Right cardiac atrium (tissue), 5 donors: Measurements from ENCODE around the gene FHIT. TPM values are rescaled to one million over a fixed set of nuclear protein-coding genes. Genes with fewer than 3 reads are reported as not detected.

Experiments used
- ATAC-seq, 2 donors: fragments of 200-7000 bp; cut with Tn5 transposase; one replicate each; pipeline versions ENCODE4 v1.8.0 to v1.9.1; 2020; ENCODE audit warnings: moderate library complexity in 2 of 2, mild to moderate bottlenecking in 1 of 2
- DNase-seq, 3 donors: peaks; one replicate each; pipeline ENCODE4 v3.0.0-alpha.2; 2020
- H3K27ac ChIP-seq: one replicate; pipeline ENCODE4 v1.5.1; 2013; ENCODE audit warnings: mild to moderate bottlenecking, low read length, control low read depth, moderate library complexity
- H3K27me3 ChIP-seq: one replicate; pipeline ENCODE4 v1.6.1; 2013; ENCODE audit not compliant: control insufficient read depth, insufficient read depth
- H3K4me1 ChIP-seq: one replicate; pipeline ENCODE4 v1.6.1; 2013; ENCODE audit warnings: low read length; ENCODE audit not compliant: control insufficient read depth, insufficient read depth
- H3K4me3 ChIP-seq: one replicate; pipeline ENCODE4 v1.5.1; 2013; ENCODE audit warnings: low read length, control low read depth
- H3K9me3 ChIP-seq: one replicate; pipeline ENCODE4 v1.6.1; 2013; ENCODE audit warnings: low read length; ENCODE audit not compliant: control insufficient read depth
- WGBS: extraction: QIAGEN DNeasy Blood & Tissue Kit; methylation state at CpG from one replicate; pipeline ENCODE4 v1.1.7; 2013; 5-methylcytosine and 5-hydroxymethylcytosine counted together
- intact Hi-C, 4 donors: fragments of 100-400 bp; cut with DNase I; formaldehyde crosslinking; loops; one replicate each; pipeline versions ENCODE4 v1.11.0 to v1.14.0; 2022 to 2023
- polyA plus RNA-seq: library from polyadenylated mRNA; stranded (reverse); fragments of 200-250 nt; gene quantifications from one replicate; pipeline ENCODE4 v1.2.3, GENCODE V29; 2013
- total RNA-seq, 4 donors: library from RNA; stranded (reverse); fragmentation: NEBNext Ultra II Directional; extraction: Animal tissue kit (Norgen Biotek cat#: 25700); gene quantifications; one replicate each; pipeline ENCODE4 v1.2.1, GENCODE V29; 2021
- donor health status: healthy with polysubstance abuse.
- donor health status: DM: no; HTN: yes; CAD: no.
- donor health status: DM: no; HTN: no; CAD: no.
- donor health status: DM: no; HTN: yes; CAD: no; lungs with severe emphysema.
- donor health status: DM: yes; HTN: yes; CAD: no.

The FHIT gene
- total and polyA plus RNA-seq, 5 donors, result 16.5 to 25.8 (median 21.4) TPM

DNA sequence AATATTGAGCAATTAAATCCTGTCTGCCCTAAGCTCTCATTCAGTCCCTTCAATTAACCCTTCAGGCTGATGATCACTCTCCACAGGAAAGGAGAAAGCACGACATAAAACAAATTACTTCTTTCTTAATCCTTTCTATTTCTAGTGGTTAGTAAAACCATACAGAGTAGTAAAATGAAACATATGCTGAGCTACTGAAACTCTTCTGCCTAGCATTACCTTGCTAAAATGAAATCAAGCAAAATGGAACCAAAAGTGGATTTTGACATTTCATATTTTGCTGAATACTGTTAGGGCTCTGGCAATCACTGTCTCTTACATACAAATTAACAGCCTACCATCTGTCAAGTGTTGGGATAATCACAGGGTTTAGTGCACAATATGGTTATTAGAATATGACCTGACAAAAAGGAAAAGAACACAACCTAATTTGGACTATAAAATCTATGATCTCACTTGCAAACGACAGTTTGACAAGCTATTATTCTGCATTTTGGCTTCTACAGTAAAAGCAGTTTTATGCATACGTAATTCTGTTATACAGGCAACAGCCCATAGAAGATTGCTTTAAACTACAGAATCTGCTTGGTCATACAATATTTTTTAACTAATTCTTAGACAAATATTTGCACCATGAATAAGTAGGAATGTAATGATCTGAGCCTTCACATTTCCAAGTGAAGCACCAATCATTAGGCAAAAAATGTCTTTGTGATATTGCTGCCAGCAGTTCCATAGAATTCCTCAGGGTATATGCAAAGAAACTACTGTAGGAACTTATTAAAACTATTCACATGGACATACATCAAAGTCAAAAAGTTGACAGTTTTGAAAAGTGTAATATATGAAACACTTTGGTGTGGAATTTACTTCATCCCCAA lies 105.0 kb downstream of the FHIT start:
- no peak overlapping the region for H3K27ac ChIP-seq
- intact Hi-C loops, result no loop called here
- H3K4me3 ChIP-seq, result no peak overlapping the region
- H3K27me3 ChIP-seq, result no peaks in the 10 kb centered on the region
- no peaks in the 10 kb centered on the region for H3K4me1 ChIP-seq
- no peaks in the 10 kb centered on the region for H3K9me3 ChIP-seq
- DNase-seq, result no peak
- WGBS, result 64% methylated on average over 3 of the region's 3 CpGs
- no peak for ATAC-seq

DNA sequence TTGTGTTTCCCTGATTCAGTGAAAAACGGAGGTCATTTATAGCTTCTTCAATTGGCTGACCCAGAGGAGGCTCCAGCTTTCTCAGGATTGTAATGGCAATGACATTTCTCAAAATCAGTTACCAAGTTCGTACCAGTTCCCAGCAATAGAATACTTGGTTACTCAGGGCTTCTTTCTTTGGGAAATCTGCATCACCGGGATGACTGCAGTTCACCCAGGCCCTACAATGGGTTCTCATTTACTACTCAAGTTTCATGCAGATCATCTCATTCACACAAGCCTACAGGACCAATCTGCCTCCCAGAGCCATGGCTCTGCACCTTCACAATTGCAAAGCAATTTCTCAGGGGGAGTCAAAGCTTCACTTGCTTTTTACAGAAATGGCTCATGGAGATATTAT lies 109.6 kb downstream of the FHIT start:
- H3K27me3 ChIP-seq, result no peaks in the 10 kb centered on the region
- DNase-seq (no peak), ATAC-seq (no peak)
- no peak overlapping the region for H3K27ac ChIP-seq
- no peak overlapping the region for H3K4me3 ChIP-seq
- H3K9me3 ChIP-seq, result no peaks in the 10 kb centered on the region
- no peaks in the 10 kb centered on the region for H3K4me1 ChIP-seq
- 55% methylated on average over 3 of the region's 3 CpGs for WGBS
- intact Hi-C loops, result no loop called here

DNA sequence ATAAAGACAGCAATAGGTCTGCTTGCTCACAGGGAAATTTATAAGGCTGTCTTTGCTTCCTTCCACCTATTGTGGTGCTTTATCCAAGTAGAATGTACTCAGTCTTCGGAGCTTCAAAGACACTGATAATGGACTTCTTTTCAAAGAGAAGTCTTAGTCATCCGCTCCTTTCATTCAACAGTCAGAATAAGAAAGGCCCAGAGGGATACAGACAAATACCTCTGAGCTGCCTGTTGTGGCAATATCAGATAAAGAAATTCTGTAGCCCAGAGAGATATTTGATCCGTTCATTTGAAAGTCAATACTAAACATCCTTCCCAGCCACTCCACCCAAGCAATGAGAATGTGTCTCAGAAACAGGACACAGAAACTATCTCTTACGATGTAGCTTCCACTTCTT lies 110.0 kb downstream of the FHIT start:
- intact Hi-C loops, result no loop called here
- no peak overlapping the region for H3K4me3 ChIP-seq
- ATAC-seq, result no peak
- no peaks in the 10 kb centered on the region for H3K9me3 ChIP-seq
- no peaks in the 10 kb centered on the region for H3K4me1 ChIP-seq
- no peaks in the 10 kb centered on the region for H3K27me3 ChIP-seq
- no peak for DNase-seq
- no peak overlapping the region for H3K27ac ChIP-seq
- WGBS, result 58% methylated on average over 4 of the region's 4 CpGs

DNA sequence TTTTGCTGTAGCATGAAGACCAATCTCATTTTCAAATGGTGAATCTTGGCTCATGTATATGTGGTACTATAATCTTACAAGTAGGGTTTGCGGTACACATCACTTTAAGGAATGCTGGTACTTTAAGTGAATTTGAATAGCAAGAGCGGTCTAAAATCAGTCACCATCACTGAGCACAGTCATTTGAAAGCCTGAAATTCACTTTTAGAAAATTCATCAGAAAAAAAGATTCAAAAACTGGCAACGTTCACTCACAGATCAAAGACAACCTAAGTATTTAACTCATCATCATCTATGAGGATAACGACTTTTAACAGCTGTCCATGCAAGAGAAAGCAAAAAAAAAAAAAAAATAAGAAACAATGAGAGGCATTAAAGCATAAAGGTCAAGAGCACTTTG lies 111.6 kb downstream of the FHIT start:
- 93% methylated on average over 4 of the region's 4 CpGs for WGBS
- intact Hi-C loops, result no loop called here
- no peaks in the 10 kb centered on the region for H3K27me3 ChIP-seq

DNA sequence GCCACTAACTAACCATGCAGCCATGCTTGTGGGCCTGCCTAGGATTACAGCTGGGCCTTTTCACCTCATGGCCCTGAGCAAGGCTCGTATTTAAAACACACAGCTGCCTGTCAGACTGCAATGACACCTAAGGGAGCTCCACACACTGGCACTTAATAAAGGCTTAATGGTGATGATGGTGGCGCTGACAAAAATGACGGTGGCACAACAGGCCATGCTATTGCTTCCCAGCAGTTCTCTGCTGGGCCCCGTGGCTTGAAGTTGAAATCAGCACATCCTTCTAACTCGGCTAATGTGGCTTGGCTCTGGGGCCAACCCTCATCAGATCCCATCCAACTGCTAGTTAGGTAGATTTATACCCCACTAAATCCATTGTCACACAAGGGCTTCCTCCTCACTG lies 112.9 kb downstream of the FHIT start:
- Histone ChIP-seq H3K27me3 (no peaks in the 10 kb centered on the region), H3K4me3 (no peak overlapping the region), H3K27ac (no peak overlapping the region), H3K4me1 (no peaks in the 10 kb centered on the region), H3K9me3 (no peaks in the 10 kb centered on the region)
- WGBS, result 88% methylated on average over 5 of the region's 5 CpGs
- intact Hi-C loops, result no loop called here
- DNase-seq, result no peak
- no peak for ATAC-seq

More for the DNA sequence above, 111.6 kb downstream of the FHIT start:
- Histone ChIP-seq H3K27ac (no peak overlapping the region), H3K4me1 (no peaks in the 10 kb centered on the region), H3K9me3 (no peaks in the 10 kb centered on the region), H3K4me3 (no peak overlapping the region)
- ATAC-seq (no peak), DNase-seq (no peak)

DNA sequence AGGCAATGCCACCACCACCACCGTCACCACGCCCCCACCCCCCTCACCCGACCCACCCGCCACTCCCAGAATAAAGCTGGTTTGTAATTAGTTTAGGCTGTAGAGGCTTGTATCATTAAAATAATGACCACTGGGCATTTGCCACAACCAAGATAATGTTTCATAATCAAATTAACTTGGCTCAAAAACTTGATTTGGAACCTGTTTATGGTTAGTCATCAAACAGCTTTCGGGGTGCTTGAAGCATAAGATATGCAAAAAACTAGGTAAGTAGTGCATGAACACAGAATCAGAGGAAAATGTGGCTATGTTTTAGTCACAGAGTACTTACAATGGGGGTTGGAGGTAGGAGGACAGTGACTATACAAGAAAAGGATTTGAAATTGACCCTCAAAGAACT lies 115.1 kb downstream of the FHIT start:
- intact Hi-C loops, result no loop called here
- no peaks in the 10 kb centered on the region for H3K4me1 ChIP-seq
- 90% methylated on average over 5 of the region's 5 CpGs for WGBS
- no peaks in the 10 kb centered on the region for H3K27me3 ChIP-seq
- no peak for ATAC-seq
- no peak overlapping the region for H3K27ac ChIP-seq
- H3K9me3 ChIP-seq, result no peaks in the 10 kb centered on the region
- no peak for DNase-seq
- H3K4me3 ChIP-seq, result no peak overlapping the region

DNA sequence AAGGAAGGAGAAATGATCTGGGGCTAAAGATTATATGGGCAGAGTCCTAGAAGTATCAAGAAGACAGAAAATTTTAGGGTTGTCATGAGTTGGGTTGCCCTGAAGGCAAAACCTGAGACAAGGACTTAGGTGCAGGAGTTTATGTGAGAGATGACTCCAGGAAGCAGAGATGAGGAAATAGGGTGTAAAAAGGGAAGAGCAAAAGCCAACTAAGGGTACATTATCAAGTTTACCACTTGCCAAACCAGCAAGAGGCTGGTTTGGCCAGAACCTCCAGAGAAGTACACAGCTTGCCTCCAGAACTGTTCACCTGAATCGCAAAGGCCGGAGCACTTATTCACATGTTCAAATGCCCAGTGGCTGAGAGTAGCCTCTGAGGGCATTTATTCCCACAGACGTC lies 116.7 kb downstream of the FHIT start:
- ATAC-seq, result no peak

DNA sequence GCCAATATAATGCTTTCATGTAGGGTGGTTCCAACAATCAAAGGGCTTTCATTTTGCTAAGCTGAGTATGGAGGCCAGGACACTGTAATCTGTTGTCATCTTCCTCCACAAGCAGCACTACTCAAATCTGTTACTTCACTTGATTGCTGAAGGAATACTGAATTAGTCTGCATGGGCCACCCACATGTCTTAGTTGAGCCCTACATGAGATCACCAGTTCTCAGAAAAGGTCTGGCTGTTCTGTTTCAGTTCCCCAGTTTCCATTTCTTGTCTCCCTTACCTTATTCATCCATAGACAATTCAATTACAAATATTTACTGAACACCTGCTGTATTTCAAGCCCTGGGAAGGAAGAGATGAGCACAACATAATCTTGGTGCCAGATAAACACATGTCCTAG lies 119.2 kb downstream of the FHIT start:
- no peak overlapping the region for H3K27ac ChIP-seq
- H3K27me3 ChIP-seq, result no peaks in the 10 kb centered on the region
- no peaks in the 10 kb centered on the region for H3K9me3 ChIP-seq
- no peaks in the 10 kb centered on the region for H3K4me1 ChIP-seq
- intact Hi-C loops, result no loop called here
- ATAC-seq (no peak), DNase-seq (no peak)
- no peak overlapping the region for H3K4me3 ChIP-seq

More for the DNA sequence above, 116.7 kb downstream of the FHIT start:
- no peak for DNase-seq
- Histone ChIP-seq H3K9me3 (no peaks in the 10 kb centered on the region), H3K27ac (no peak overlapping the region), H3K4me1 (no peaks in the 10 kb centered on the region), H3K27me3 (no peaks in the 10 kb centered on the region), H3K4me3 (no peak overlapping the region)
- intact Hi-C loops, result no loop called here
- 90% methylated on average over 3 of the region's 3 CpGs for WGBS

DNA sequence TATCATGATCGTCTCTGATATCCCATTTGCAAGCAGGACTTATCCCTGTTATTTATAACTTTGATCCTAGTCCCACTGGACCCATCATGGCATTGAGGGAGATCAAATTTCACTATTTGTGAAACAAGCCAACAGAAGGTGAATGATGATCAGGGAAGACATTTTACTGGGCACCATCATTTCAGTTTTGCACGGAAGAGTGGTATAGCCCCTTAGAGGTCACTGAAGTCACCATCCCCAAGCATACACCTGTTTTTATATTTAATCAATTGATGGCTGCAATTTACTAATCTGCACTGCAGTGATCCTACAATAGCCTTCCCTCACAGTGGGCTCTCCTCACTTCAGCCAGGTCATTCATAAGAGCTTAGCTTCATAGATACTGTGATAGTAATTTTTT lies 132.4 kb downstream of the FHIT start:
- ATAC-seq, result no peak
- H3K4me1 ChIP-seq, result no peaks in the 10 kb centered on the region
- H3K27ac ChIP-seq, result no peak overlapping the region
- H3K4me3 ChIP-seq, result no peak overlapping the region
- no peak for DNase-seq
- no peaks in the 10 kb centered on the region for H3K9me3 ChIP-seq
- intact Hi-C loops, result no loop called here
- H3K27me3 ChIP-seq, result no peaks in the 10 kb centered on the region
- 86% methylated on average over 2 of the region's 2 CpGs for WGBS

DNA sequence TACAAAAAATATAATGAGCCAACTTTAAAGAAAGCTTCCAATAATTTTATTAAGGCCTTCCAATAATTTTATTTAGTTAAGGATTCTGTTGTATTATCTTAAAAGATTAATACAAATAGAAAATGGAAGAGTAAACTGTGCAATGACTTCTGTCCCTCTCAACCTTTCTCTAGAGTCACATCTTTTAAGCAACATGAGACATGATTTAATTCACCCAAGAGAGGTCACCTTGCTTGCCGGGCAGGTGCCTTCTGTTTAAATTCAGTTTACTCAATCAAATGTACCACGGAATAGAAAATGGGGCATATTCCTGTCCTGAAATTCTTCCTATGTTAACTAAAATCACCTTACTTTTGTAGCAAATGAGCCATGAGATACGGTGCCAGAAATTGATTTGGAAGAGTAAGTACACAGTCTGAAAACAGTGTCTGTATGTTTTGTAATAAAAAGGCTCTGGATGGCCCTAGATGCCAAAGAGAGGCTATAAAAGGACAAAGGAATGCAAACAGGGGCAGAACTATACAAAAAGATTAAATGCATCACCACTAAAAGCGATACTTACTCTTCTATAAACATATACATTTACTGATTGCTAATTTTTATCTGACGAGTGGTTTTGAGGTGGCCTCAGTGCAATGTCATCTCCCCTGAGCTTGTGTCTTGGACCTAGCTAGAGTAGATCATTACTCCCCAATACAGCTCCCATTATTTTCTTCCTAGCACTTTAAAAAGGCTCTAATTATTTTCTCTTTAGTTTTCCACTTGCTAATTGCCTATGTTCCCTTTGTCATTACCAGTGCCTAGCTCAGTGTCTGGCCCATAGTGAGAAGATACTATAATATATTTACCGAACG lies 134.0 kb downstream of the FHIT start:
- no peaks in the 10 kb centered on the region for H3K27me3 ChIP-seq
- no peaks in the 10 kb centered on the region for H3K9me3 ChIP-seq
- H3K4me1 ChIP-seq, result no peaks in the 10 kb centered on the region
- 81% methylated on average over 7 of the region's 7 CpGs for WGBS
- H3K4me3 ChIP-seq, result no peak overlapping the region
- DNase-seq (no peak), ATAC-seq (no peak)
- H3K27ac ChIP-seq, result no peak overlapping the region
- intact Hi-C loops, result no loop called here

DNA sequence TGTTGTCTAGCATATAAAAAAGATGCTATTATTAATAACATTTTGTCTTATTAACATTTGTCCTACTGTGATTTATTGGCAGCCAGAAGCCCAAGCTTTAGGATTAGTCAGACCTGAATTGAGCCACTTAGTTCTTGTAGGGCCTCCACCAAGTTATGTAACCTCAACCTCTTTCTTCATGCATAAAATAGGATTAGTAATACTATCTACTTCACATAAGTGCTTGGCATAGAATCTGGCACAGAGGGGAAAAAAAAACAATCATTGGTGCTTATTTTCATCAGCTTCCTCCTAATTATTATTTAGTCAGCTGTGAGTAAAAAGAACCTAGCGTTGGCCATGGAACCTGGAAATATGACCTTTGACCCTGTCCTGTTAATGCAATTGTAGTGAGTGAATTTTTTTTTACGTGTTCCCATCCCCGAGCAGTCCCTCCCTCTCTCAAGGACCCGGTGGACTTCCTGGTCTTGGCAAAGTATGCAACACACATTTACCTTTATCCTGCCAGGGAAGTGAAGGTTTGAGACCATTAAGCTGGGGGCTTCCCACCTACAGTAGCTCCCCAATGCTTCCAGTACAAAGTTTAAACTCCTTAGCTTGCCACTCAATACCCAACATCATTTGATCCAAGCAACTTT lies 136.8 kb downstream of the FHIT start:
- Histone ChIP-seq H3K27ac (no peak overlapping the region), H3K27me3 (no peaks in the 10 kb centered on the region), H3K9me3 (no peaks in the 10 kb centered on the region), H3K4me1 (no peaks in the 10 kb centered on the region), H3K4me3 (no peak overlapping the region)
- DNase-seq, result no peak
- 74% methylated on average over 4 of the region's 4 CpGs for WGBS
- intact Hi-C loops, result no loop called here
- no peak for ATAC-seq
